ENCODE data around the gene MAML3. TPM values are rescaled to one million over a fixed set of nuclear protein-coding genes. Genes with fewer than 3 reads are reported as not detected.

The MAML3 gene
- total RNA-seq, 1 donor from 2014 or later = 24.8 TPM

DNA sequence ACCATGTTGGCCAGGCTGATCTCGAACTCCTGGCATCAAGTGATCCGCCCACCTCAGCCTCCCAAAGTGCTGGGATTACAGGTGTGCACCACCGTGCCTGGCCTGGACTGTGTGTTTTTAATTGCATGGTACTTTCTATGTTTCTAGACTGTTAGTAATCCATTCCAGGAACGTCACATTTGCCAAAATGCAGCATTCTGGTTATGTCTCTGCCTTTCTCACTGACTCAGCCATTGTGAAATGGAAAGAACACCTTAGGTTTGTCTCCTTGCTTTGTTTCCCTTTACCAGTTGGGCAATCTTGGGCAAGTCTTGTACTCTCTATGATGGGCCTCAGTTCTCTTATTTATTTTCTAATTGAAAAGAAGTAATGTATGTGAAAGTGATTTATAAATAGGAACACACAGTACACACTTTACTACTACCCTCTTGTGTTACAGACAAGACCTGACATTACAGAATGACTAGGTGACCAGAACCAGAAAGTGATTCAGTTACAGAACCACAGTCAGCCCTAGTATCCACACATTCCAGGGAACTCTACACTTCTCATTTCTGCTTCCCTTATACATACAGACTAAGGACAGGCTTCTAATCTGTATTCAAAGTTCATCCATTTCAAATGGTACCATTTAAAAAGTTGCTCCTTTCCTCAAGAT, 301.2 kb downstream of the MAML3 start:
- Mint-ChIP-seq H3K9me3 (no peaks in the 10 kb centered on the region), H3K27me3 (ENCODE audit: low read depth) (no peaks in the 10 kb centered on the region), H3K4me3 (no peak overlapping the region), H3K27ac (no peak overlapping the region), H3K4me1 (peaks cover 39% of the 10 kb centered on the region), H3K36me3 (no peaks in the 10 kb centered on the region)
- TF ChIP-seq, protein P1, sequence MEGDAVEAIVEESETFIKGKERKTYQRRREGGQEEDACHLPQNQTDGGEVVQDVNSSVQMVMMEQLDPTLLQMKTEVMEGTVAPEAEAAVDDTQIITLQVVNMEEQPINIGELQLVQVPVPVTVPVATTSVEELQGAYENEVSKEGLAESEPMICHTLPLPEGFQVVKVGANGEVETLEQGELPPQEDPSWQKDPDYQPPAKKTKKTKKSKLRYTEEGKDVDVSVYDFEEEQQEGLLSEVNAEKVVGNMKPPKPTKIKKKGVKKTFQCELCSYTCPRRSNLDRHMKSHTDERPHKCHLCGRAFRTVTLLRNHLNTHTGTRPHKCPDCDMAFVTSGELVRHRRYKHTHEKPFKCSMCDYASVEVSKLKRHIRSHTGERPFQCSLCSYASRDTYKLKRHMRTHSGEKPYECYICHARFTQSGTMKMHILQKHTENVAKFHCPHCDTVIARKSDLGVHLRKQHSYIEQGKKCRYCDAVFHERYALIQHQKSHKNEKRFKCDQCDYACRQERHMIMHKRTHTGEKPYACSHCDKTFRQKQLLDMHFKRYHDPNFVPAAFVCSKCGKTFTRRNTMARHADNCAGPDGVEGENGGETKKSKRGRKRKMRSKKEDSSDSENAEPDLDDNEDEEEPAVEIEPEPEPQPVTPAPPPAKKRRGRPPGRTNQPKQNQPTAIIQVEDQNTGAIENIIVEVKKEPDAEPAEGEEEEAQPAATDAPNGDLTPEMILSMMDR (IDR thresholded peaks at IDR 0.05; ENCODE audit: unreplicated experiment) = no peak
- DNase-seq (ENCODE audit: low spot score in 2 of 2, unreplicated experiment in 2 of 2) = no peak

DNA sequence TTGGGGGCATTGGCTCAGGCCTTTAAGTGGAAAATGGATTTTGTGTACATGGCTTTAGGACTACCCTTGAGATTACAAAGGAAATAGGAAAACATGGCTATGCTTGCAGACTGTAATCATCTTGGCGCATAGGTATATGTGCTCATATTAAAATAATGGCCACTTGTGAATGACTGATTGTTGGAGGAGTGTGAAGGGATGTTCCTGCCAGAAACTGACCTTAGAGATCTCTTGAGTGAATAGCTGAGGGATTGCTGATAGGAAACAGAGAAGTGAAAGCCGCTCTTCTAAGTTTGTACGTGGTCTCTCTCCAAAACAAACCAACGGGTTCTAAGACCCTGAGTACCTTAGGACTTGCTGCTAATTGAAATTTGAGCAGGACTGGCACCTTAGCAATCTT, 302.3 kb downstream of the MAML3 start:
- H3K4me1 Mint-ChIP-seq = peaks cover 28% of the 10 kb centered on the region
- no peak overlapping the region for H3K4me3 Mint-ChIP-seq
- H3K27me3 Mint-ChIP-seq (ENCODE audit: low read depth) = no peaks in the 10 kb centered on the region
- no peaks in the 10 kb centered on the region for H3K36me3 Mint-ChIP-seq
- TF ChIP-seq, protein P1 (IDR thresholded peaks at IDR 0.05; ENCODE audit: unreplicated experiment) = no peak
- H3K27ac Mint-ChIP-seq = no peak overlapping the region
- no peaks in the 10 kb centered on the region for H3K9me3 Mint-ChIP-seq
- no peak for DNase-seq (ENCODE audit: low spot score in 2 of 2, unreplicated experiment in 2 of 2)

DNA sequence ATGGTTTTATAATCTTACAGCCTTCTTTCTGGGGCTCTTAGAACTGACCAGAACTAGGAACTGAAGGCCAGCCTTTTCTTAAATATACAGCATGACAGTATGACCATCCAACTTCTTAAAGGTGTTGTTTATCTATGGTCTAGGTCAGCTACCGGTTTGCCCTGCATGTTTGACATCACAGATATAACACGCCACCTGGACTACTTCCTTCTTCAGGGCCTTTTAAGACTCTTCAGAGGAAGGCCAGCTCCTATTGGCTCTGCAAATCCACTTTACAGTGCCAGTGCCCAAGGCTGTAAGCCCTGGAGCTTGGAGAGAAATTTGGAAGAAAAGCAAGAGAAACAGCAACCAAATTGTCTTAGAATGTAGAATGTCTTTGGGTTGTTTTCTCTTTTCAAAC, 302.9 kb downstream of the MAML3 start:
- DNase-seq (ENCODE audit: low spot score in 2 of 2, unreplicated experiment in 2 of 2) = no peak
- Mint-ChIP-seq H3K4me3 (no peak overlapping the region), H3K27ac (no peak overlapping the region), H3K27me3 (ENCODE audit: low read depth) (no peaks in the 10 kb centered on the region), H3K36me3 (no peaks in the 10 kb centered on the region), H3K9me3 (no peaks in the 10 kb centered on the region), H3K4me1 (peaks cover 23% of the 10 kb centered on the region)
- TF ChIP-seq, protein P1 (IDR thresholded peaks at IDR 0.05; ENCODE audit: unreplicated experiment) = no peak

DNA sequence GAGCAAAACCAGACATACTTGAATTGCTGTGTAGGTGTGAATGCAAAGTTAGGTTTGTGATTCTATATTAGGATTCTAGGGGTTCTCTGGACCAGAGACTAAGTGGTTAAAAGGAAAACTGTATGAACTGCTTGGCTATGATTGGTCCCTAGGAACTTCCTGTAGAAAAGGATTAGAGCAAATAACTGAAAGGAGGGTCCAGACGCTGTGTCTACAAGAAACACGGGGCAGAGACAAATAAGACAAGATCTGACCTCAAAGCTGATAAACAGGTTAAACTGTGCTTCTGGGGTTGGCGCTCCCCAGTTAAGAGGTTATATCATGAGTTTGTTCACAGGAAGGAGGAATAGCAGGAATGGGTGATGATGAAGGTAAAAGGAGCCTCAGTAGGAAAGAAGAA, 304.8 kb downstream of the MAML3 start:
- H3K4me3 Mint-ChIP-seq = peak overlapping the region; percentile 59
- TF ChIP-seq, protein P1 (IDR thresholded peaks at IDR 0.05; ENCODE audit: unreplicated experiment) = no peak
- H3K36me3 Mint-ChIP-seq = no peaks in the 10 kb centered on the region
- no peaks in the 10 kb centered on the region for H3K27me3 Mint-ChIP-seq (ENCODE audit: low read depth)
- H3K4me1 Mint-ChIP-seq = peaks cover 10% of the 10 kb centered on the region
- H3K9me3 Mint-ChIP-seq = no peaks in the 10 kb centered on the region
- peak overlapping the region; percentile 81 for H3K27ac Mint-ChIP-seq
- DNase-seq (ENCODE audit: low spot score in 2 of 2, unreplicated experiment in 2 of 2) = no peak

DNA sequence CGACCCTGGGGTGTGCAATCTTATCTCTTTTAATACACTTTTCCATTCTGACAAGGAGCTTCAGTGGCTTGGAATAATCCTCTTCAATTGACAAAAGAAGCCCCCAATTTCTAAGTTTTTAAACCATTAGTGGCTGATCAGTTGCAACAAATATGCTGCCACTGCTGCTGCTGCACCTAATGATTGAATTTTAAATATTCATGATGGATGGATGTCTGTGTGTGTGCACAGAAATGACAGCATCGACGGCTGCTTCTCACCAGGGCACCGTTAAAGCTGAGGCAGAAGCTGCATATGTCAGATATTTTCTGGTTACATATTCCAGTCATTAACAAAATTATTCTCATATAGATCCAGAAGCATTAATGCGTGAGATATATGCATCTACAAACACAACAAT, 306.0 kb downstream of the MAML3 start:
- Mint-ChIP-seq H3K36me3 (no peaks in the 10 kb centered on the region), H3K9me3 (no peaks in the 10 kb centered on the region), H3K27ac (no peak overlapping the region), H3K4me3 (no peak overlapping the region), H3K4me1 (peaks cover 10% of the 10 kb centered on the region), H3K27me3 (ENCODE audit: low read depth) (no peaks in the 10 kb centered on the region)
- TF ChIP-seq, protein P1 (IDR thresholded peaks at IDR 0.05; ENCODE audit: unreplicated experiment) = no peak
- no peak for DNase-seq (ENCODE audit: low spot score in 2 of 2, unreplicated experiment in 2 of 2)

DNA sequence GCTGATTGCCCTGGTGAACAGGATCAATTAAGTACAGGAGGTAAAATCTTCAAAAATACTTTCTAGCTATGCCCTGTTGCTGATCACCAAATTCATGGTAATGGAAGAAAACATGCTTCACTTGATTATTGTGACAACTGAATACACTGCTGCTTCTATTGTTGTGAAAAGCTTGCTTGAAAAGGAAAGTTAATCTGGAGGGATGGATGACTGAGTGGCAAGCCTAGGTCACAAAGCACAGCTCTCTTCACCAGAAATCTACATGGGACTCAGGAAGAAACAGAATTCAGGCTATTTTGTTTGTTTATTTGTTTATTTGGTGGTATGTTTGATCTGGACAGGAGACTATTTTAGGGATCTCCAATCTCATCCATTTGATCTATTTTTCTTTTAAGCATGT, 306.4 kb downstream of the MAML3 start:
- Mint-ChIP-seq H3K4me3 (no peak overlapping the region), H3K36me3 (no peaks in the 10 kb centered on the region), H3K27ac (no peak overlapping the region), H3K4me1 (peaks cover 10% of the 10 kb centered on the region), H3K27me3 (ENCODE audit: low read depth) (no peaks in the 10 kb centered on the region), H3K9me3 (no peaks in the 10 kb centered on the region)
- DNase-seq (ENCODE audit: low spot score in 2 of 2, unreplicated experiment in 2 of 2) = no peak
- TF ChIP-seq, protein P1 (IDR thresholded peaks at IDR 0.05; ENCODE audit: unreplicated experiment) = no peak

Data from mesothelial cell of epicardium (in vitro differentiated cells).